NB4 (cell line): ENCODE measurements around the gene SPAG7.
"Not testable (repeated sequence)": the region's sequence is repeated elsewhere in the genome, so short reads cannot be mapped to it uniquely, and the experiment has no call there.

Experiments
- DNase-seq: peaks from one replicate; pipeline ENCODE4 v3.0.0; 2010; ENCODE audit warnings: low read depth
- H3K4me3 ChIP-seq: one replicate; pipeline ENCODE4 v1.5.1; 2011; ENCODE audit warnings: mild to moderate bottlenecking, low read depth, low read length, moderate library complexity
- MYC ChIP-seq: IDR thresholded peaks from 2 replicates; pipeline ENCODE4 v1.6.1; 2011; ENCODE audit warnings: low read depth, low read length
- POLR2A ChIP-seq: IDR thresholded peaks from 2 replicates; pipeline ENCODE4 v1.6.1; 2011; ENCODE audit warnings: mild to moderate bottlenecking; ENCODE audit not compliant: insufficient read length; ENCODE audit errors: extremely low read depth
- TF ChIP-seq, protein P1 (sequence below): IDR thresholded peaks from one replicate; pipeline ENCODE4 v1.5.1; 2012; ENCODE audit warnings: low read depth, low read length
- TF ChIP-seq, protein P2 (sequence below): IDR thresholded peaks from 2 replicates; pipeline ENCODE4 v1.6.1; 2011; ENCODE audit warnings: low read depth, low read length

Gene SPAG7

DNA sequence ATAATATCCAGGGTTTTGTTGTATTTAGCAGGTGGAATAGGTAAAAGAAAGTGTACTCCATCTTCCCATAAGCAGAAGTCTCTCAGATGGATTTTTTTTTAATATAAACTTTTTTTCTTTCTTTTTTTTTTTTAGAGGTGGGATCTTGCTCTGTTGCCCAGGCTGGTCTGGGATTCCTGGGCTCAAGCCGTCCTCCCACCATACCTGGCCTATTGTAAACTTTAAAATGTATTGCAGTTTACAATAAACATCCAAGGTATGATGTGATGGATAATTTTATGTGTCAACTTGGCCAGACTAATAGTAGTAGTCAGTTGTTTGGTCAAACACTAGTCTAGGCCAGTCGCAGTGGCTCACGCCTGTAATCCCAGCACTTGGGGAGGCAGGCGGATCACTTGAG is 46.3 kb downstream of the SPAG7 start:
- no peak for TF ChIP-seq POLR2A
- TF ChIP-seq MYC: no peak
- TF ChIP-seq, protein P1, sequence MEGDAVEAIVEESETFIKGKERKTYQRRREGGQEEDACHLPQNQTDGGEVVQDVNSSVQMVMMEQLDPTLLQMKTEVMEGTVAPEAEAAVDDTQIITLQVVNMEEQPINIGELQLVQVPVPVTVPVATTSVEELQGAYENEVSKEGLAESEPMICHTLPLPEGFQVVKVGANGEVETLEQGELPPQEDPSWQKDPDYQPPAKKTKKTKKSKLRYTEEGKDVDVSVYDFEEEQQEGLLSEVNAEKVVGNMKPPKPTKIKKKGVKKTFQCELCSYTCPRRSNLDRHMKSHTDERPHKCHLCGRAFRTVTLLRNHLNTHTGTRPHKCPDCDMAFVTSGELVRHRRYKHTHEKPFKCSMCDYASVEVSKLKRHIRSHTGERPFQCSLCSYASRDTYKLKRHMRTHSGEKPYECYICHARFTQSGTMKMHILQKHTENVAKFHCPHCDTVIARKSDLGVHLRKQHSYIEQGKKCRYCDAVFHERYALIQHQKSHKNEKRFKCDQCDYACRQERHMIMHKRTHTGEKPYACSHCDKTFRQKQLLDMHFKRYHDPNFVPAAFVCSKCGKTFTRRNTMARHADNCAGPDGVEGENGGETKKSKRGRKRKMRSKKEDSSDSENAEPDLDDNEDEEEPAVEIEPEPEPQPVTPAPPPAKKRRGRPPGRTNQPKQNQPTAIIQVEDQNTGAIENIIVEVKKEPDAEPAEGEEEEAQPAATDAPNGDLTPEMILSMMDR: no peak
- TF ChIP-seq, protein P2, sequence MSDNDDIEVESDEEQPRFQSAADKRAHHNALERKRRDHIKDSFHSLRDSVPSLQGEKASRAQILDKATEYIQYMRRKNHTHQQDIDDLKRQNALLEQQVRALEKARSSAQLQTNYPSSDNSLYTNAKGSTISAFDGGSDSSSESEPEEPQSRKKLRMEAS: no peak
- no peak for DNase-seq
- no peak overlapping the region for H3K4me3 ChIP-seq

DNA sequence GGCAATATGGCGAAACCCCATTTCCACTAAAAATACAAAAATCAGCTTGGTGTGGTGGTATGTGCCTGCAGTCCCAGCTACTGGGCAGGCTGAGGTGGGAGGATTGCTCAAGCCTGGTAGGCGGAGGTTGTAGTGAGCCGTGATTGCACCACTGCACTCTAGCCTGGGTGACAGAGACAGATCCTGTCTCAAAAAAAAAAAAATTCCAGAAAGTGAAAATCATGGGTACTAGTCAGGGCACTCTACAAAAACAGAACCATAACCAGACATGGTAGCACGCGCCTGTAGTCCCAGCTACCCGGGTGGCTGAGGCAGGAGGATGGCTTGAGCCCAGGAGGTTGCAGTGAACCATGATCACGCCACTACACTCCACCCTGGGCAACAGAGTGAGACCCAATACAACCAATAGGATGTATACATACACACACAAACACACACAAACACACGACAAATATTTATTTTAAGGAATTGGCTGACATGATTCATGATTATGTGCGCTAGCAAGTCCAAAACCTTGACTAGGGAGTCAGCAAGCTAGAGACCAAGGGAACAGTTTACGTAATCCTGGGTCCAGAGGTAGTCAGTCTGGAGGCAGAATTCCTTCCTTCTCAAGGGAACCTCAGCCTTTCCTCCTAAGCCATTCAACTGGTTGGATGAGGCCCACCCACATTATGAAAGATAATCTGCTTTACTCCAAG is 47.1 kb downstream of the SPAG7 start:
- TF ChIP-seq, protein P1: no peak
- TF ChIP-seq POLR2A (no peak), MYC (no peak)
- TF ChIP-seq, protein P2: no peak
- H3K4me3 ChIP-seq: no peak overlapping the region
- peak; percentile 72 for DNase-seq

DNA sequence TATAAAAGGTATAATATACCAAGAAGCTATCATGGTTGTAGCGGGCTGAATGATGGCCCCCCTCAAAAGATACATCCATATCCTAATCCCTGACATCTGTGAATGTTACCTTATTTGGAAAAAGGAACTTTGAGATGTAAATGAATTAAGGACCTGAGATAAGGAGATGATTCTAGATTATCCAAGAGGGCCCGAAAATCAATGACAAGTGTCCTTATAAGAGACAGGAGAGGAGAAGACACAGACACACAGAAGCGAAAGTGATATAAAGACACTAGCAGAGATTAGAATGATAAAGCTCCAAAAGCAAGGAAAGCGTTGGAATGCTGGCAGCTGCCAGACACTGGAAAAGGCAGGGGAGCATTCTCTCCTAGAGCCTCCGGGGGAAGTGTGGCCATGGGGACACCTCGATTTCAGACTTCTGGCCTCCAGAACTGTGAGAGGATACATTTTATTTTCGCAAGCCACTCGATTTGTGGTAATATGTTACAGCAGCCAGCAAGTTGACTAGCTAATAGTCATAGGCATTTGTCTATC is 48.0 kb downstream of the SPAG7 start:
- no peak for DNase-seq
- no peak overlapping the region for H3K4me3 ChIP-seq
- TF ChIP-seq MYC: no peak
- TF ChIP-seq, protein P1: no peak

DNA sequence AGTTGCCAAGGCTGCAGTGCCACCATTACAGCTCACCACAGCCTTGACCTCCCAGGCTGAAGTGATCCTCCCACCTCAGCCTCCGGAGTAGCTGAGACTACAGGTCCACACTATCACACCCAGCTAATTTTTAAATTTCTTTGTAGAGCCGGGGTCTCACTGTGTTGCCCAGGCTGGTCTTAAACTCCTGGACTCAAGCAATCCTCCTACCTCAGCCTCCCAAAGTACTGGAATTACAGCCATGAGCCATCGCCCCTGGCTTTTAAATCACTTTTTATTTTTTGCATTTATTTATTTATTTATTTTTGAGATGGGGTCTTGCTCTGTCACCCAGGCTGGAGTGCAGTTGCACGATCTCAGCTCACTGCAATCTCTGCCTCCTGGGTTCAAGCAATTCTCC is 53.1 kb downstream of the SPAG7 start:
- not testable (repeated sequence) for H3K4me3 ChIP-seq, DNase-seq

DNA sequence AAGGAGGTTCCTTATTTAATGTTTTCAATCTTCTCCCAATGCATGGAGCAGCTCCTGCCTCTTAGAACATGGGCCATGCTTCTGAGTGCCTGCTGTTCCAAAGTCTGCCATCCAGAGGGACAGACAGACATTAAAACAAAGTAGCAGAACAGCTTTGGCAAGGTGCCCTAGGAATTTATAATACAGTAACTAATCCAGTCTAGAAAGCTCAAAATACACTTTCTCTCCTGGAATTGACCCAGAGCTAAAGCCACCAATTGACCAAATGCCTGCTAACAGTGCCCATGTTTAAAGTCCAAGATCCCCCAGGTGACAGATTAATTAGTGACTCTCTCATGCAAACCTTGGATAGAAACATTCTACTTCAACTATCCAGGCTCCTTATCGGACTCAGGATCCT is 53.6 kb downstream of the SPAG7 start:
- DNase-seq: no peak
- TF ChIP-seq MYC: no peak
- H3K4me3 ChIP-seq: no peak overlapping the region
